ENCODE results near the gene GP1BB.

DNA sequence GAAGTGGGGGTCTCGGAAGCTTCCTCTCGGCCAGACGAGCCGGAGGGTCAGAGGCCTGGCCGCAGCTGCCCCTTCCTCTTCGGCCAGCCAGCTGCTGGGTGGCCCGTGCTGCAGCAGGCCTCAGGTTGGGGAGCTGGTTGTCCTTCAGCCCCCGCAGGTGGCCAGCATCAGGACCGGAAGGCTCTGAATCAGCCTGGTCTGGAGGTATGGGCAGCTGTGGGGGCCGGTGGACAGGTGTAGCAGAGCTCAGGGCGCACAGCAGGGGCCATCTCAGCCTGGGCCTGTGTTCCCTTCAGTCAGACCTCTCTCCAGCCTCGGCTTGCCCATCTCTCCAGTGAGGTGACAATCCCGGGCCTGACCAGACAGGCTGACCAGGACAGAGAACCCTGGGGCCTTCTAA lies 23.4 kb downstream of the GP1BB start:
- TF ChIP-seq ARNT (IDR thresholded peaks at IDR 0.05) = no peak
- TF ChIP-seq SP1 (IDR thresholded peaks at IDR 0.05) = no peak
- no peak for TF ChIP-seq FOXM1 (IDR thresholded peaks at IDR 0.05; ENCODE audit: borderline replicate concordance)
- TF ChIP-seq NFRKB (IDR thresholded peaks at IDR 0.05) = no peak
- TF ChIP-seq ZNF384 (IDR thresholded peaks at IDR 0.05) = no peak
- TF ChIP-seq ELF4 (IDR thresholded peaks at IDR 0.05) = no peak
- TF ChIP-seq BHLHE40 (IDR thresholded peaks at IDR 0.05; ENCODE audit: borderline replicate concordance) = no peak
- TF ChIP-seq, protein P1, sequence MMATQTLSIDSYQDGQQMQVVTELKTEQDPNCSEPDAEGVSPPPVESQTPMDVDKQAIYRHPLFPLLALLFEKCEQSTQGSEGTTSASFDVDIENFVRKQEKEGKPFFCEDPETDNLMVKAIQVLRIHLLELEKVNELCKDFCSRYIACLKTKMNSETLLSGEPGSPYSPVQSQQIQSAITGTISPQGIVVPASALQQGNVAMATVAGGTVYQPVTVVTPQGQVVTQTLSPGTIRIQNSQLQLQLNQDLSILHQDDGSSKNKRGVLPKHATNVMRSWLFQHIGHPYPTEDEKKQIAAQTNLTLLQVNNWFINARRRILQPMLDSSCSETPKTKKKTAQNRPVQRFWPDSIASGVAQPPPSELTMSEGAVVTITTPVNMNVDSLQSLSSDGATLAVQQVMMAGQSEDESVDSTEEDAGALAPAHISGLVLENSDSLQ (IDR thresholded peaks at IDR 0.05) = no peak
- no peak for TF ChIP-seq SUZ12 (IDR thresholded peaks at IDR 0.05)
- TF ChIP-seq TARDBP (IDR thresholded peaks at IDR 0.05) = no peak

All from HEK293T (cell line).